Measurements from ENCODE around the gene CEP55.

DNA sequence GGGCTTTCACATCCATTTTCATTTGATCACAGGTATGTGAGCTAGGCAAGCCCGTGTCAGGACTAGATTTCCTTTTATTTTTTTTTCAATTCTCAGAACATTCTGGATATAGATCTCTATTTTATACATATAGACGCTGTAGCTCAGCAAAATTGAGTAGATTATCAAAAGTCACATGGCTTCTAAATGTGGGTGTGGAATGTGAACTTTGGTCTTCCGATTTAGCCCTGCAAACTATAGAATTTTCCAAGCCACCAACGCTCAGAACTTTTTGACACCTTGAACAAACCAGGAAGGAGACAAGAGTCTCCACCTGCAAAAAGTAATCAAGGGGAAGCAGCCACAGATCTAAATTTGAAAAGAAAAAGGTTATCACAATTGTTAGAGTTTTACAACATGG, 54.2 kb downstream of the CEP55 start:
- TF ChIP-seq CTCF (IDR thresholded peaks at IDR 0.05) (no peak), ZFX (IDR thresholded peaks at IDR 0.05; ENCODE audit: borderline replicate concordance) (no peak)
